HepG2 (cell line): Measurements from ENCODE around the gene THSD8. TPM values are rescaled to one million over a fixed set of nuclear protein-coding genes. Genes with fewer than 3 reads are reported as not detected.
A peak's percentile ranks its signal among the peaks of the same experiment; 100 is the strongest.

Source experiments
- AGO1 ChIP-seq: fragments of 200-400 bp; formaldehyde crosslinking; IDR thresholded peaks from 2 replicates; pipeline ENCODE4 v1.6.1; 2017; ENCODE audit warnings: mild to moderate bottlenecking, low read depth, low read length, moderate library complexity; ENCODE audit not compliant: poor library complexity, severe bottlenecking
- DR1 ChIP-seq: sonication (generic); formaldehyde crosslinking; IDR thresholded peaks from 2 replicates; pipeline ENCODE4 v1.8.0; 2021; ENCODE audit warnings: mild to moderate bottlenecking, missing genetic modification reagents, inconsistent platforms
- GATA4 ChIP-seq: sonication (generic); IDR thresholded peaks from 2 replicates; pipeline ENCODE4 v1.6.1; 2016; ENCODE audit warnings: antibody characterized with exemption, low read depth, borderline replicate concordance
- GATAD2A ChIP-seq: IDR thresholded peaks from 2 replicates; pipeline ENCODE4 v1.6.1; 2016
- GPBP1L1 ChIP-seq: sonication (generic); formaldehyde crosslinking; IDR thresholded peaks from 2 replicates; pipeline ENCODE4 v1.5.0; 2020; ENCODE audit warnings: mild to moderate bottlenecking, missing genetic modification reagents
- GRHL1 ChIP-seq: sonication (generic); formaldehyde crosslinking; conservative IDR thresholded peaks from 2 replicates; pipeline ENCODE4 v1.8.0; 2022; ENCODE audit warnings: missing genetic modification reagents
- HBP1 ChIP-seq: IDR thresholded peaks from 2 replicates; pipeline ENCODE4 v1.6.1; 2016; ENCODE audit warnings: low read depth, control low read depth
- NR1H2 ChIP-seq: sonication (generic); formaldehyde crosslinking; IDR thresholded peaks from 2 replicates; pipeline ENCODE4 v1.8.1; 2022; ENCODE audit warnings: low read depth, missing genetic modification reagents, borderline replicate concordance
- TARDBP ChIP-seq: sonication (generic); formaldehyde crosslinking; IDR thresholded peaks from 2 replicates; pipeline ENCODE4 v1.8.0; 2022; ENCODE audit warnings: mild to moderate bottlenecking, missing genetic modification reagents
- TEF ChIP-seq: sonication (generic); formaldehyde crosslinking; IDR thresholded peaks from 2 replicates; pipeline ENCODE4 v1.5.0; 2020; ENCODE audit warnings: missing genetic modification reagents
- THAP11 ChIP-seq: IDR thresholded peaks from 2 replicates; pipeline ENCODE4 v1.6.1; 2016; ENCODE audit warnings: missing biosample characterization, missing genetic modification reagents
- ZFP41 ChIP-seq: sonication (generic); formaldehyde crosslinking; IDR thresholded peaks from 2 replicates; pipeline ENCODE4 v1.4.0; 2020; ENCODE audit warnings: mild to moderate bottlenecking, missing genetic modification reagents, borderline replicate concordance
- ZNF354B ChIP-seq: sonication (generic); formaldehyde crosslinking; IDR thresholded peaks from 2 replicates; pipeline ENCODE4 v1.8.0; 2022; ENCODE audit warnings: mild to moderate bottlenecking, missing genetic modification reagents
- ZNF687 ChIP-seq: sonication (generic); formaldehyde crosslinking; IDR thresholded peaks from 2 replicates; pipeline ENCODE4 v1.5.1; 2020; ENCODE audit warnings: mild to moderate bottlenecking, missing genetic modification reagents, moderate library complexity
- ZSCAN12 ChIP-seq: sonication (generic); formaldehyde crosslinking; IDR thresholded peaks from 2 replicates; pipeline ENCODE4 v1.9.0; 2021; ENCODE audit warnings: mild to moderate bottlenecking, missing genetic modification reagents
- polyA plus RNA-seq, 8 experiments: library from polyadenylated mRNA; depleted of rRNA in 3 of 8; stranded (reverse) in 7 of 8; unstranded in 1 of 8; fragments of >200 nt; fragmentation: Illumina TruSeq in 4 of 8; extraction: Trizol in 4 of 8; gene quantifications; 2 replicates each; pipeline versions ENCODE4 v1.2.1 to v1.2.3, GENCODE V29; 2011 to 2016; ENCODE audit warnings: low read depth in 4 of 8, missing spikeins in 1 of 8, mixed read lengths in 1 of 8; ENCODE audit not compliant: insufficient read depth in 1 of 8
- total RNA-seq, 5 experiments: library from RNA; depleted of rRNA; stranded (reverse); fragments of >200 nt; fragmentation: Illumina TruSeq; extraction: Trizol; gene quantifications; 2 replicates each; pipeline ENCODE4 v1.2.3, GENCODE V29; 2016; ENCODE audit warnings: low read depth in 1 of 5

The THSD8 gene
- total and polyA plus RNA-seq, 2 of the 13 experiments (the other 11 are each of a cell fraction or from before 2014, with no cell fraction given), result 4.8 to 14.9 TPM

- TF ChIP-seq GATAD2A (CRISPR knock-in tag), result peak; percentile 46
- no peak for TF ChIP-seq ZSCAN12
- TF ChIP-seq THAP11, result peak; percentile 57
- TF ChIP-seq AGO1, result no peak
- TF ChIP-seq DR1 (CRISPR knock-in tag), result no peak
- TF ChIP-seq ZNF687 (CRISPR knock-in tag), result peak; percentile 48; the same call in 1 of the 2 replicates
- TF ChIP-seq TEF (CRISPR knock-in tag), result no peak
- TF ChIP-seq ZNF354B (CRISPR knock-in tag), result no peak
- no peak for TF ChIP-seq HBP1 (CRISPR knock-in tag)
- TF ChIP-seq GATA4, result no peak
- TF ChIP-seq ZFP41, result no peak
- no peak for TF ChIP-seq NR1H2 (CRISPR knock-in tag)
- TF ChIP-seq GRHL1 (CRISPR knock-in tag), result no peak
- TF ChIP-seq GPBP1L1 (CRISPR knock-in tag), result no peak
- no peak for TF ChIP-seq TARDBP (CRISPR knock-in tag)
Measured at GRCh38 chr19:12796146-12797071, 5.5 kb upstream of the THSD8 start (continued).
